ENCODE measurements around the gene PREP. TPM values are rescaled to one million over a fixed set of nuclear protein-coding genes. Genes with fewer than 3 reads are reported as not detected.

The PREP gene
- total RNA-seq, 1 experiment from 2014 or later: 34.1 TPM

- CTCF ChIA-PET: no interaction called here
- Histone ChIP-seq H3K27ac (ENCODE audit: low read depth, low read length, poor library complexity, severe bottlenecking) (no peak overlapping the region), H3K36me3 (ENCODE audit: insufficient read depth, low read length, poor library complexity, severe bottlenecking) (peaks cover 4% of the 10 kb centered on the region), H3K4me1 (ENCODE audit: insufficient read depth, low read length, poor library complexity, severe bottlenecking) (peaks cover 20% of the 10 kb centered on the region), H3K9me3 (ENCODE audit: low read depth, low read length, poor library complexity, severe bottlenecking) (no peaks in the 10 kb centered on the region), H3K27me3 (replicated peaks; ENCODE audit: insufficient read depth, low read depth, low read length, poor library complexity) (no peaks in the 10 kb centered on the region), H3K4me3 (ENCODE audit: low read depth, low read length, poor library complexity, severe bottlenecking) (no peak overlapping the region)
- POLR2A ChIA-PET (ENCODE audit: low non-redundant PET): no interaction called here
- TF ChIP-seq EZH2 (IDR thresholded peaks at IDR 0.05; ENCODE audit: borderline replicate concordance, low read depth, low read length, poor library complexity, severe bottlenecking): no peak
- no peak for TF ChIP-seq CTCF (conservative IDR thresholded peaks at IDR 0.05; ENCODE audit: low read depth, low read length)
- no TSS peak for BruUV-seq (replicated peaks)
- DNase-seq (ENCODE audit: low spot score): no peak
- intact Hi-C loops (cut with micrococcal nuclease; ENCODE audit: unreplicated experiment): no loop called here
Measured at GRCh38 chr6:105320765-105321164, 82.1 kb downstream of the PREP start.

DNA sequence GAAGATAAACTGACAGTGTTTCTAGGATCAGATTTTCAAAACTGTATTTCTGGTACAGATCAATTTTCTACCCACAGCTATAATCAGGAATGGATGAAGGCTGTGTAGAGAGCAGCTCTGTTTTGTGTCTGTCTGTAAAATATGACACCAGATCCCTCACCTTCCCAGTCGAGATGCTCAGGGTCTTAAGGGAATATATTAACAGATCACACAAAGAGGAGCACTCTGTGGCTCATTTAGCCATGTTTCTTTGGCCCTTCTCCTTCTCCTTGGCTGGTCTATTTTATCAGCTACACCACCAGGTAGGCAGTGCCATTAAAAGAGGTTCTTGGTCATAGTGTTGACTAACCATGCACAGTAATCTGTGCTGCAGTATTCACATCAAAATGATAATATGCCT is 82.6 kb downstream of the PREP start:
- ChIA-PET CTCF (no interaction called here), POLR2A (ENCODE audit: low non-redundant PET) (no interaction called here)
- peaks cover 15% of the 10 kb centered on the region for H3K4me1 ChIP-seq (ENCODE audit: insufficient read depth, low read length, poor library complexity, severe bottlenecking)
- BruUV-seq (replicated peaks): no TSS peak
- no peaks in the 10 kb centered on the region for H3K9me3 ChIP-seq (ENCODE audit: low read depth, low read length, poor library complexity, severe bottlenecking)
- no peaks in the 10 kb centered on the region for H3K27me3 ChIP-seq (replicated peaks; ENCODE audit: insufficient read depth, low read depth, low read length, poor library complexity)
- no peak for DNase-seq (ENCODE audit: low spot score)
- intact Hi-C loops (cut with micrococcal nuclease; ENCODE audit: unreplicated experiment): no loop called here
- no peak overlapping the region for H3K4me3 ChIP-seq (ENCODE audit: low read depth, low read length, poor library complexity, severe bottlenecking)
- H3K27ac ChIP-seq (ENCODE audit: low read depth, low read length, poor library complexity, severe bottlenecking): no peak overlapping the region
- TF ChIP-seq CTCF (conservative IDR thresholded peaks at IDR 0.05; ENCODE audit: low read depth, low read length): no peak
- no peak for TF ChIP-seq EZH2 (IDR thresholded peaks at IDR 0.05; ENCODE audit: borderline replicate concordance, low read depth, low read length, poor library complexity, severe bottlenecking)
- H3K36me3 ChIP-seq (ENCODE audit: insufficient read depth, low read length, poor library complexity, severe bottlenecking): peaks cover 4% of the 10 kb centered on the region

DNA sequence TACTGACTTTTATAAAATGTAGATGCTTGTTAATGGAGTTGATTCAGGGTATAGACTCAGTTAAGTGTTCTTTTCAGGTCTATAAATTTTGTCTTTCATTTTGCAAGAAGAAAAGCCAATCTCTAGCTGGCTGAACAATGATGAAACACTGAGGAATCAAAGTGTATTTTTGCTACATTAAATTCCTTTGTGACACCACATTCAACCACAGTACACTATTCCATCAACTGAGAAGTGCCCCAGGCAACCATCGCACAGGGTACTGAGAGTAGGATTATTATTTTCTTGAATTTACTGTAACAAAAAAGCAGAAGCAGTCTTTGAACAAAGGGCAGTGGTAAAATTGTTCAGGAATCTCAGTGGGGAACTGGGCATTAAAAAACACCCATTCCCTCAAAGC is 83.6 kb downstream of the PREP start:
- Histone ChIP-seq H3K4me1 (ENCODE audit: insufficient read depth, low read length, poor library complexity, severe bottlenecking) (peaks cover 7% of the 10 kb centered on the region), H3K27me3 (replicated peaks; ENCODE audit: insufficient read depth, low read depth, low read length, poor library complexity) (no peaks in the 10 kb centered on the region), H3K4me3 (ENCODE audit: low read depth, low read length, poor library complexity, severe bottlenecking) (no peak overlapping the region), H3K9me3 (ENCODE audit: low read depth, low read length, poor library complexity, severe bottlenecking) (no peaks in the 10 kb centered on the region), H3K36me3 (ENCODE audit: insufficient read depth, low read length, poor library complexity, severe bottlenecking) (peaks cover 4% of the 10 kb centered on the region), H3K27ac (ENCODE audit: low read depth, low read length, poor library complexity, severe bottlenecking) (no peak overlapping the region)
- ChIA-PET CTCF (no interaction called here), POLR2A (ENCODE audit: low non-redundant PET) (no interaction called here)
- intact Hi-C loops (cut with micrococcal nuclease; ENCODE audit: unreplicated experiment): no loop called here
- TF ChIP-seq CTCF (conservative IDR thresholded peaks at IDR 0.05; ENCODE audit: low read depth, low read length) (no peak), EZH2 (IDR thresholded peaks at IDR 0.05; ENCODE audit: borderline replicate concordance, low read depth, low read length, poor library complexity, severe bottlenecking) (no peak)
- no peak for DNase-seq (ENCODE audit: low spot score)
- BruUV-seq (replicated peaks): no TSS peak
